ENCODE measurements around the gene EGLN1.

The EGLN1 gene

DNA sequence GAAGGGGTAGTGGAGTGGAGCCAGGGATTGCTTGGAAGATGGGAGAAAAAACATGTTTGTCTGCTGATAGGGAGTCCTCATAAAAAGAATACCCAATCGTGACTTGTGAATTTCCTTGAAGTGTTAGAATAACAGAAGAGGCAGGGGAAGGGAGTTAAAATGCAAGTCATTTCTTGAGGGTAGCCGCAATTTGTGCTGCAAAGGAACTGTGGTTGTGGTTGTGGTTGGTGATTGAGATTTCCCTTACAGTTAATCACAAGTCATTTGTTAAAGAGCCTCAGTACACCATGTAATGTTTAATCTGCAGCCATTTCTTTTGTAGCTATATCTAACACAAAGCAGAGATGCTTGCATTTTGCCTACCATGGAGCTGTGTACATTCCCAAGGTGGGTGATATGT, 38.5 kb upstream of the EGLN1 start:
- TF ChIP-seq TCF12 (IDR thresholded peaks at IDR 0.05; ENCODE audit: low read depth) (no peak), RAD21 (IDR thresholded peaks at IDR 0.05; ENCODE audit: low read depth) (no peak), EP300 (IDR thresholded peaks at IDR 0.05; ENCODE audit: borderline replicate concordance) (no peak), FOXM1 (IDR thresholded peaks at IDR 0.05; ENCODE audit: borderline replicate concordance, low read depth) (no peak), CREB1 (IDR thresholded peaks at IDR 0.05; ENCODE audit: low read depth) (no peak), NFIC (IDR thresholded peaks at IDR 0.05) (no peak), TAF1 (IDR thresholded peaks at IDR 0.05; ENCODE audit: low read depth) (no peak), ZBTB7A (IDR thresholded peaks at IDR 0.05; ENCODE audit: low read depth) (no peak), TEAD4 (IDR thresholded peaks at IDR 0.05) (no peak), YY1 (IDR thresholded peaks at IDR 0.05; ENCODE audit: low read depth) (no peak), CEBPB (IDR thresholded peaks at IDR 0.05) (no peak), EGR1 (IDR thresholded peaks at IDR 0.05) (no peak)
- TF ChIP-seq, protein P1, sequence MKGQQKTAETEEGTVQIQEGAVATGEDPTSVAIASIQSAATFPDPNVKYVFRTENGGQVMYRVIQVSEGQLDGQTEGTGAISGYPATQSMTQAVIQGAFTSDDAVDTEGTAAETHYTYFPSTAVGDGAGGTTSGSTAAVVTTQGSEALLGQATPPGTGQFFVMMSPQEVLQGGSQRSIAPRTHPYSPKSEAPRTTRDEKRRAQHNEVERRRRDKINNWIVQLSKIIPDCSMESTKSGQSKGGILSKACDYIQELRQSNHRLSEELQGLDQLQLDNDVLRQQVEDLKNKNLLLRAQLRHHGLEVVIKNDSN (IDR thresholded peaks at IDR 0.05) = no peak
- TF ChIP-seq, protein P2, sequence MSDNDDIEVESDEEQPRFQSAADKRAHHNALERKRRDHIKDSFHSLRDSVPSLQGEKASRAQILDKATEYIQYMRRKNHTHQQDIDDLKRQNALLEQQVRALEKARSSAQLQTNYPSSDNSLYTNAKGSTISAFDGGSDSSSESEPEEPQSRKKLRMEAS (IDR thresholded peaks at IDR 0.05) = no peak
- TF ChIP-seq, protein P3, sequence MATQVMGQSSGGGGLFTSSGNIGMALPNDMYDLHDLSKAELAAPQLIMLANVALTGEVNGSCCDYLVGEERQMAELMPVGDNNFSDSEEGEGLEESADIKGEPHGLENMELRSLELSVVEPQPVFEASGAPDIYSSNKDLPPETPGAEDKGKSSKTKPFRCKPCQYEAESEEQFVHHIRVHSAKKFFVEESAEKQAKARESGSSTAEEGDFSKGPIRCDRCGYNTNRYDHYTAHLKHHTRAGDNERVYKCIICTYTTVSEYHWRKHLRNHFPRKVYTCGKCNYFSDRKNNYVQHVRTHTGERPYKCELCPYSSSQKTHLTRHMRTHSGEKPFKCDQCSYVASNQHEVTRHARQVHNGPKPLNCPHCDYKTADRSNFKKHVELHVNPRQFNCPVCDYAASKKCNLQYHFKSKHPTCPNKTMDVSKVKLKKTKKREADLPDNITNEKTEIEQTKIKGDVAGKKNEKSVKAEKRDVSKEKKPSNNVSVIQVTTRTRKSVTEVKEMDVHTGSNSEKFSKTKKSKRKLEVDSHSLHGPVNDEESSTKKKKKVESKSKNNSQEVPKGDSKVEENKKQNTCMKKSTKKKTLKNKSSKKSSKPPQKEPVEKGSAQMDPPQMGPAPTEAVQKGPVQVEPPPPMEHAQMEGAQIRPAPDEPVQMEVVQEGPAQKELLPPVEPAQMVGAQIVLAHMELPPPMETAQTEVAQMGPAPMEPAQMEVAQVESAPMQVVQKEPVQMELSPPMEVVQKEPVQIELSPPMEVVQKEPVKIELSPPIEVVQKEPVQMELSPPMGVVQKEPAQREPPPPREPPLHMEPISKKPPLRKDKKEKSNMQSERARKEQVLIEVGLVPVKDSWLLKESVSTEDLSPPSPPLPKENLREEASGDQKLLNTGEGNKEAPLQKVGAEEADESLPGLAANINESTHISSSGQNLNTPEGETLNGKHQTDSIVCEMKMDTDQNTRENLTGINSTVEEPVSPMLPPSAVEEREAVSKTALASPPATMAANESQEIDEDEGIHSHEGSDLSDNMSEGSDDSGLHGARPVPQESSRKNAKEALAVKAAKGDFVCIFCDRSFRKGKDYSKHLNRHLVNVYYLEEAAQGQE (IDR thresholded peaks at IDR 0.05; ENCODE audit: low read depth) = no peak

DNA sequence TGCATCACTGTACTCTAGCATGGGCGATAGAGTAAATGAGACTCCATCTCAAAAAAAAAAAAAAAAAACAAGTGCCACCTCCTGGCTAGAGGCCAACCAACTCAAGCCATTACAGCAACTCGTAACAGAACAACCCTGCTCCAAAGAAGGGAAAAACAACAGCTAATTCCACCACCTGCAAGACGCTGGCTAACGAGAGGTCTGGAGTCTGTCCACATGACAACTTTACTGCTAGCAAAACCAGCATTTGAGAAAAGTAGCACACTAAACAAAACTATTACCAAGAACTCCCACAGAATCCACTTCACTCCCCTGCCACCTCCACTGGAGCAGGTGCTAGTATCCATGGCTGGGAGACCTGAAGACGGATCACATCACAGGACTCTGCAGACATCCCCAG, 24.1 kb upstream of the EGLN1 start:
- no peak for TF ChIP-seq CREB1 (IDR thresholded peaks at IDR 0.05; ENCODE audit: low read depth)
- no peak for TF ChIP-seq CEBPB (IDR thresholded peaks at IDR 0.05)
- TF ChIP-seq TEAD4 (IDR thresholded peaks at IDR 0.05) = no peak
- TF ChIP-seq, protein P1 (IDR thresholded peaks at IDR 0.05) = no peak
- TF ChIP-seq, protein P2 (IDR thresholded peaks at IDR 0.05) = no peak
- TF ChIP-seq YY1 (IDR thresholded peaks at IDR 0.05; ENCODE audit: low read depth) = no peak
- no peak for TF ChIP-seq TCF12 (IDR thresholded peaks at IDR 0.05; ENCODE audit: low read depth)
- TF ChIP-seq RAD21 (IDR thresholded peaks at IDR 0.05; ENCODE audit: low read depth) = no peak
- no peak for TF ChIP-seq FOXM1 (IDR thresholded peaks at IDR 0.05; ENCODE audit: borderline replicate concordance, low read depth)
- TF ChIP-seq, protein P3 (IDR thresholded peaks at IDR 0.05; ENCODE audit: low read depth) = no peak
- no peak for TF ChIP-seq EP300 (IDR thresholded peaks at IDR 0.05; ENCODE audit: borderline replicate concordance)
- TF ChIP-seq TAF1 (IDR thresholded peaks at IDR 0.05; ENCODE audit: low read depth) = no peak
- TF ChIP-seq EGR1 (IDR thresholded peaks at IDR 0.05) = no peak
- TF ChIP-seq NFIC (IDR thresholded peaks at IDR 0.05) = no peak
- TF ChIP-seq ZBTB7A (IDR thresholded peaks at IDR 0.05; ENCODE audit: low read depth) = no peak

DNA sequence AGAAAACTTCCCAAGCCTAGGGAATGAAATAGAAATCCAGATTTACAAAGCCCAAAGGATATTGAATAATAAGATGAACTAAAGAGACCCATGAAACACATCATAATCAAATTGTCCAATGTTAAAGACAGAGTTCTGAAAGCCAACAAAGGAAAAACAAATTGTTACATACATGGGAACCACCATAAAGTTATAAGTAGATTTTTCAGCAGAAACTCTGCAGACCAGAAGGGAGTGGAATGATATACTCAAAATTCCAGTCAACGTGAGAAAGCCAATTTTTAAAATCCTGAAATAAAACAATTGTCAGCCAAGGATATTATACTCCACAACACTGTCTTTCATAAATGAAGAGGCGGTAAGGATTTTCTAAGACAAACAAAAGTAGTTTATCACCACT, 22.0 kb upstream of the EGLN1 start:
- TF ChIP-seq TCF12 (IDR thresholded peaks at IDR 0.05; ENCODE audit: low read depth) = no peak
- TF ChIP-seq, protein P3 (IDR thresholded peaks at IDR 0.05; ENCODE audit: low read depth) = no peak
- TF ChIP-seq NFIC (IDR thresholded peaks at IDR 0.05) = no peak
- no peak for TF ChIP-seq FOXM1 (IDR thresholded peaks at IDR 0.05; ENCODE audit: borderline replicate concordance, low read depth)
- TF ChIP-seq, protein P1 (IDR thresholded peaks at IDR 0.05) = no peak
- TF ChIP-seq CEBPB (IDR thresholded peaks at IDR 0.05) = no peak
- TF ChIP-seq RAD21 (IDR thresholded peaks at IDR 0.05; ENCODE audit: low read depth) = no peak
- no peak for TF ChIP-seq EP300 (IDR thresholded peaks at IDR 0.05; ENCODE audit: borderline replicate concordance)

DNA sequence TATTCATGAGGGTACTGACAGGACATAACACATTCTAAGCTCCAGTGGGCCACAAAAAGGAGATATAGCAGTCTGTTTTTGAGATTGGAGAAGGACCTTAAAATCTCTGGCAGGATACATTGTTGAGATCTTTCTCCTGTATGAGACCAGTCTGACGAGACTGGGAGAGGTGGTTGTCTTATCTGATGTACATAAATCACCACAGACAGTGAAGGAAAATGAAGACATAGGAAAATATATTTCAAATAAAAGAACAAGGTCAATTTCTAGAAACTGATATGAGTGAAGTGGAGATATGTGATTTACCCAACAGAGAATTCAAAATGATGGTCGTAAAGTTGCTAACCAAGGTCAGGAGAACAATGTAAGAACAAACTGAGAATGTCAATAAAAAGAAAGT, 21.3 kb upstream of the EGLN1 start:
- TF ChIP-seq TEAD4 (IDR thresholded peaks at IDR 0.05) = no peak
- TF ChIP-seq ZBTB7A (IDR thresholded peaks at IDR 0.05; ENCODE audit: low read depth) = no peak
- TF ChIP-seq YY1 (IDR thresholded peaks at IDR 0.05; ENCODE audit: low read depth) = no peak
- TF ChIP-seq TAF1 (IDR thresholded peaks at IDR 0.05; ENCODE audit: low read depth) = no peak
- no peak for TF ChIP-seq RAD21 (IDR thresholded peaks at IDR 0.05; ENCODE audit: low read depth)
- TF ChIP-seq, protein P2 (IDR thresholded peaks at IDR 0.05) = no peak
- TF ChIP-seq TCF12 (IDR thresholded peaks at IDR 0.05; ENCODE audit: low read depth) = no peak
- no peak for TF ChIP-seq EP300 (IDR thresholded peaks at IDR 0.05; ENCODE audit: borderline replicate concordance)
- TF ChIP-seq CREB1 (IDR thresholded peaks at IDR 0.05; ENCODE audit: low read depth) = no peak
- TF ChIP-seq EGR1 (IDR thresholded peaks at IDR 0.05) = no peak
- TF ChIP-seq, protein P3 (IDR thresholded peaks at IDR 0.05; ENCODE audit: low read depth) = no peak
- TF ChIP-seq, protein P1 (IDR thresholded peaks at IDR 0.05) = no peak
- no peak for TF ChIP-seq NFIC (IDR thresholded peaks at IDR 0.05)
- no peak for TF ChIP-seq FOXM1 (IDR thresholded peaks at IDR 0.05; ENCODE audit: borderline replicate concordance, low read depth)
- TF ChIP-seq CEBPB (IDR thresholded peaks at IDR 0.05) = no peak
